Endometrial microvascular endothelial cells (primary cell): ENCODE results near the gene CALCR. TPM values are rescaled to one million over a fixed set of nuclear protein-coding genes. Genes with fewer than 3 reads are reported as not detected.

Experiments used
- in situ Hi-C: cut with HindIII; loops from 2 replicates; pipeline ENCODE4 v1.10.0; 2017; ENCODE audit warnings: low sequenced_read_pairs, low pct_unique_long_range_greater_than_20kb; ENCODE audit errors: inconsistent ontology term
- total RNA-seq: library from RNA; depleted of rRNA; stranded (reverse); fragments of >200 nt; gene quantifications from one replicate; pipeline ENCODE4 v1.2.3, GENCODE V29; 2015; ENCODE audit errors: inconsistent ontology term

CALCR gene
- total RNA-seq, 1 donor from 2014 or later, result not detected

DNA sequence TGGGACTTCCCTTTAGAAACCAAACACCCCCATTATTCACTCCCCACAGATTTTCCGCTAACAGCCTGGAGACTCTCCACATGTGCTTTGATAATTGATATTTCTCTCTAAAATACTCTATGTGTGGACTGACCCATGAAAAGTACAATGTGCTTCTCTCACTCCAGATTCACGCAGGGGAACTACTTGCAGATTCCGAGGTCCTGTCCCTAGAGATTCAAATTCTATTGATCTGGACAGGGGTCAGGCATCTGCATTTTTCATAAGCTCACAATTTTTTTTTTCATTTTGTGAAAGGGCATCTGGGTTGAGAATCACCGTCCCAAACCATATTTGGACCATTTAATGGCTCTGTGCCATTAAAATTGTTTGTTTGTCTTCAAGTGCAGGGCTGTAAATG, 98.7 kb downstream of the CALCR start:
- in situ Hi-C loops, result no loop called here

GRCh38 chr7:93471456-93471855, 103.1 kb downstream of the CALCR start:
- in situ Hi-C loops, result no loop called here

DNA sequence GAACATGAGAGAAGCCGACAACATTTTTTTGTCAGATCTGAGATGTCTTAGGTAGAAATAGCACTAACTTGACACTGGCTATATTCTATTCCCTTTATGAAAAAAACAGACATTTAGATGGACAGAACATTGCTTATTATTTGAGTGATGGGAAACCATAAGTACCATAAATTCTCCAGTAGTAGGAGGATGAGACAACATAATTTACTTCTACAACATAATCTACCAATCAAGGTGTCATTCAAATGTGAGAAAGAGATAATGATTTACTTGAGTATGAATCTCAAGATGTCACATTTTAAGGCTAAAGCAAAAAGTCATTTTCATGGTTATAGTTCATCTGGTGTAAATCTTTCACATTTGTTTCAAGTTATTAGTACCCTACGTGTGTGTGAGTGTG, 110.8 kb downstream of the CALCR start:
- in situ Hi-C loops, result no loop called here

GRCh38 chr7:93461350-93461749, 113.2 kb downstream of the CALCR start:
- in situ Hi-C loops, result no loop called here

DNA sequence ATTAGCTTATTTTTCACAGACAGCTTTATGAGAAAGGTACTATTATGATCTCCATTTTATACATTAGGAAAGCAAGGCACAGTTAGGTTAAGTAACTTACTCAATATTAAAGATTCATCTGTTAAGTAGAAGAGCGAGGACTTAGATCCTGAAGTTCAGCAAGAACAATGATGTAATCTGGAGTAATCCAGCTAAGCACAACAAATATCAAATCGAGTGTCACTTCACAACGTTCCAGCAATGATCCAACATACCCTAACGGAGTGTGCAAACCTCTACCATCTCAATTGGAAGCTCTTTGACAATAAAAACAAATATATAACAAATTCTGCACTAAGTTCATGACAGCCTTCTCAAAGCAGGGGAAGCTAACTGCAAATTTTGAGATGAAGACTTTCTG, 121.3 kb downstream of the CALCR start:
- in situ Hi-C loops, result no loop called here

GRCh38 chr7:93448176-93448575, 126.3 kb downstream of the CALCR start:
- in situ Hi-C loops, result no loop called here

- in situ Hi-C loops, result no loop called here
Measured at GRCh38 chr7:93447509-93447908, 127.0 kb downstream of the CALCR start.

- in situ Hi-C loops, result no loop called here
Measured at GRCh38 chr7:93442478-93443224, 131.9 kb downstream of the CALCR start.

GRCh38 chr7:93435791-93436190, 138.7 kb downstream of the CALCR start:
- in situ Hi-C loops, result no loop called here

DNA sequence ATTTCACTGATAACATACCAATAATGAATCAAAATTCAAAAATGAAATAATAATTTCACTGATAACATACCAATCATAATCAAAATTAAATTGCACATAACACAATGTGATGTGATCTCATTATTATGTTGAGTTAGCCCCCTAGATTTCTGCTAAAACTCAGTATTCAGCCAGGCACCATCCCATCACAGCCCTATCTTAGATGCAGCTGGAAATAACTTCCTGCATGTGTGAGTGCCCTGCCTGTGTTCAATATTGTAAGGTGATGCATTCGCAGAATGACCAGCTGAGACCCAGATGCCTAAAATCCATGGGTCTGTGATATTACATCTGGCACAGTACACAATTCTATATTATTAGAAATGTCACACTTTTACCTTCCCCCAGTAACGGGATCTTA, 142.4 kb downstream of the CALCR start:
- in situ Hi-C loops, result no loop called here

DNA sequence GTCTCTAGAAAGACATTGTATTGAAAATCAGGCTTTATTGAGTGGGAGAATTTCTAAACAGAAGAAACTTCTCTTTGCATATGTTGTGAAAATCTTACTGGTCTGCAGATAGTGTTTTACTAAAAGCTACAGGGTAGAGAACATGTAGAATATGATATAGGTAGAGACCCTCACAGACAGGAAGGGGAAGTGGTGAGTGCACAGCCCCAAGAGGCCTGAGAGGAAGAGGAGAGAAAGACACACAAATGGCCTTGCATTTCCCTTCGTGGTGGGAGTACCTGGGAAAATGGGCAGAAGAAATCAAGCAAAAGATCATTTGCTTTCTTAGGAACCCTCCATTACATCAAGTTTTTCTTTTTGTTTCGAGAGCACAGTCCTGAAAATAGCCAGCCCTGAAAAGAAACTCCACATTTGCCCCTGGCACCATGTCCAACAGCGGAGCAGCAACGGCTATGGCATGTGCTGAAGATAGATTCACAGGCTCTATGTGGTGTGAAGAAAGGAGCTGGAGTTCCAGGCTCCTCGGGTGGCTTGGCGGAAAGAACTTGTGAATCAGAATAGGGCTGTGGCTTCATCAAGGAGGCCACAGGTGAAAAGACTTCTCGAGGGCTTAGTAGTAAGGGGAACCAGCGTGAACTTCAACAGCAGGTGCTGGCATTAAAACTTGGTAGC, 143.5 kb downstream of the CALCR start:
- in situ Hi-C loops, result no loop called here

DNA sequence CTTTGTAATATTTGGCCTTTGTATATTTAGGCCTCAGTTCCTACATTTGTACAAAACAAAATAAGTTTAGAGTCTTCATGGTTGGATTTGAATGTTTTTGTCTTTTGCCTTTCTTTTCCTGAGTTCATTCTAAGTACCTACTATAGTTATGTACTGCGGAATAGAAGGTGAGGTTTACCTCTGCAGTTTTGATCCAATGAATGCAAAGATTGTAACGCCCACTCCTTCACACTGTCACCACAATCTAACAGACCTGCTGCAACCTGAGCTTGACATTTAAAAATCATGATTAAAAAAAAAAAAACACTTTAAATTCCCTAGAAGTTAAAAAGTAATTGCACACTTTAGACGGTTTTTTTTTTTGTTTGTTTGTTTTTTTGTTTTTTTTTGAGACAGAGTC, 145.0 kb downstream of the CALCR start:
- in situ Hi-C loops, result no loop called here

- in situ Hi-C loops, result no loop called here
Measured at GRCh38 chr7:93427107-93427506, 147.4 kb downstream of the CALCR start.

DNA sequence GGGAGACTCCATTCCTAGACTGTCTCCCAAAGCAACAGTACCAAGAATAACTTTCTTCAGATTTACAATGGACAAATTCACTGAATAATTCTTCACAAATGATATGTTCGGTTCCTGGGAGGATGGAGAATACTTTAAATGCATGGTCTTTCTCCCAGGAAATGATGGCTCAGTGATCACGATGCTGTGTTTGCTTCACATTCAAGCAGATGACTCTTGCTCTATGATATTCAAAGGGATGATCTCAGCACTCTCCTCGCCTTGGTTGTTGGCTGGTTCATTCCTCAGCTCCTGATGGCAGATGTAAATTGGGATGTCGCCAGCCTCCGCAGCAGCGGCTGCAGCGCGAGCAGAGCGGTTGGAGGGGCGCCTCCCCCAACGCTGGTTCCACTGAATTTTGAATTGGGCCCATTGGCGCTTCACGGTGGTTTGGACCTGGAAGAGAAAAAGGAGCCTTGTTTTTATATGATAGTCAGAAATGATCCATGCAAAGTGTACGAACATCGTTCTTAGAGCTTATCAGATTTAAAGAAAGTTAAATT, 148.3 kb downstream of the CALCR start:
- in situ Hi-C loops, result no loop called here

- in situ Hi-C loops, result no loop called here
Measured at GRCh38 chr7:93414574-93414973, 159.9 kb downstream of the CALCR start.

DNA sequence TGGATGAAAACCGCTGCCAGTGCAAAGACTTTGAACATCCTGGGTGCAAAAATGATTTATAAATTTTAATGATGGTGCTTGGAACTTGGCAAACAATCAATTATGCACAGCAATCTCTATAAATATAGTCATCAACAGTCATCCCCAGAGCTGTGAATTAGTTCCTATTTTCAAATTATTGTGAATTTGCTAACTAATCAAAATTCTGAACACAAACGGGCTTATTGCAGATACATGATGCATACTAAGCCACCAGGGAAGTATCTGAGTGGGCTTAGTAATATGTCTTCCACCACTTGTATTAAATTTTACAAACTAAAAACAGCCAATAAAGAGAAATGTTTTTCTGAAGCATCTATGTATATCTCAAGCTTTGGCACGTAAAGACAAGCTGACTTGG, 165.2 kb downstream of the CALCR start:
- in situ Hi-C loops, result no loop called here

DNA sequence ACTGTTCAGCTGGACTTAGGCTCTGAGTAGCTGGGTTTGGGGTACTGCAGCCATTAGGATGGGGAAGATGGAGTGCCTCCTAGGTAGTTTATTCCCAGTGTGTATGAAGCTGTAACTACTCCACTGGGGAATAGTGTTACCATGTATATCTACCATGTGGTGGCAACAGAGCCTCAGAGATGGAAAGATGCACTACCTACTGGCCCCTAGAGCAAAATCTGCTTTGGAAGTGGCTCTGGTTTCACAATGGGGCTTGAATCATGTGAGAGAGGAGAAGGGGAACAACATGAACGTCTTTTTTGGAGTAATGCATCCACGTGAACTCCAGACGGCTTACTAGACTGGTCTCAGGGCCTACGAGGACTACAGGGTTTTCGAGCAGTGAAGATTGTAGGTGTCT, 167.3 kb downstream of the CALCR start:
- in situ Hi-C loops, result no loop called here

- in situ Hi-C loops, result no loop called here
Measured at GRCh38 chr7:93402944-93403343, 171.6 kb downstream of the CALCR start.

DNA sequence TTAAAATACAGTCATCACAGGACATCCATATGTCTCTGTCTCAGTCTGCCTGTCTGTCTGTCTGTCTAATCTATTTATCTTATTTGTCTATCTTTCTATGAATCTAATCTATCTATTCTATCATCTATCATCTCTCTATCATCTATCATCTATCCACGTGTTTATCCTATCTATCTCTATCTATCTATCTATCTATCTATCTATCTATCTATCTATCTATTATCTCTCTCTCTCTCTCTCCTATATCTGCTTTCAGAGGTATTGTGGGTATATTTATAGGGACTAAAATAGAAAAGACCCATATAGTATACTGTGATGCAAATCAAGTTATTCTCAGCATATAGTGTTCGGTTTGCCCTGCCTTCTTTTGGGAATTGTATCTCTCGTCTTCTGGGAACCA, 174.9 kb downstream of the CALCR start:
- in situ Hi-C loops, result no loop called here

GRCh38 chr7:93392984-93393383, 181.5 kb downstream of the CALCR start:
- in situ Hi-C loops, result no loop called here
